ENCODE measurements around the gene MAPK6.
"Not testable (repeated sequence)": the region's sequence is repeated elsewhere in the genome, so short reads cannot be mapped to it uniquely, and the experiment has no call there.

Gene MAPK6

DNA sequence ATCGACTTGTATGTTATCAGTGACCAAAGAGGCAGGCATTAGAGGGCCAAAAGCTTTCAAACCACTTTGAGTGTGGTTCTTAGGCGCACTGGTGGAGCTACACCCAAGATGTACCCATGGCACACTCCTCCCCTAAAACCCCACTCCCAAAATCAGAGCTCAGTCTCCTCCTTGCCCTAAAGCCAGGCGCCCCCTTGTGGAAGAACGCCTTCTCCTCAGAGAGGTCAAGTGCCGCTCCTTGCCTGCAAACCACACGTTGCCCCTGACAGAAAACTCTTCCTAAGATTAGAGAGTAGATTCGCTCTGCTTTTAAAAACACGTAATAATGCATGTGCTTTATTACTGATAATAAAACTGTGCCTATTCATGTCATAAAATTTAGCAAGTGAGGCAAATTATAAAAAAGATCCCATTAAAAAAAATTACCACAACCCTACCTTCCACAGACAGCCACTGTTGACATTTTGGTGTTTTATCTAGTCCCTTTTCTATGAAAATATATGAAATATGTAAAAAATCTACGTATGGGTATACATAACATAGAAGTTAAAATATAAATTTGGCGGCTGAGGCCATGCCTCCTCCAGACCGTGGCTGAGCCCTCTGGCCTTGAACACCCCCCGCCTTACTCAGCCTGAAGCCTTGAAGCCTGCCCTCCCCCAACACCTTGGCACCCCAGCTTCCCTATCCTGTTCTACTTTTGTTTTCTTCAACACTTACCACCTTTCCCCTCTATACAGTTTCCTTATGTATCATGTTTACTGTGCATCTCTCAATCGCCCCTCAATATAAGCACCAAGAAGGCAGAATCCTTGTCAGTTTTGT lies 60.1 kb downstream of the MAPK6 start:
- H3K9me3 ChIP-seq (ENCODE audit: control insufficient read depth, low read depth, low read length) = no peaks in the 10 kb centered on the region
- H3K4me3 ChIP-seq (ENCODE audit: low read length) = no peak overlapping the region
- peaks cover 4% of the 10 kb centered on the region for H3K4me1 ChIP-seq (ENCODE audit: control insufficient read depth, low read depth, low read length)
- no peak overlapping the region for H3K9ac ChIP-seq (ENCODE audit: low read length)
- H3K36me3 ChIP-seq (ENCODE audit: control insufficient read depth, low read depth, low read length) = no peaks in the 10 kb centered on the region
- no peak overlapping the region for H3K27ac ChIP-seq (ENCODE audit: low read length)
- H3K27me3 ChIP-seq (ENCODE audit: control insufficient read depth, insufficient read depth, low read length) = no peaks in the 10 kb centered on the region

- no peaks in the 10 kb centered on the region for H3K9me3 ChIP-seq (ENCODE audit: control insufficient read depth, low read depth, low read length)
- H3K4me3 ChIP-seq (ENCODE audit: low read length) = no peak overlapping the region
- no peak overlapping the region for H3K27ac ChIP-seq (ENCODE audit: low read length)
- peaks cover 4% of the 10 kb centered on the region for H3K4me1 ChIP-seq (ENCODE audit: control insufficient read depth, low read depth, low read length)
- H3K36me3 ChIP-seq (ENCODE audit: control insufficient read depth, low read depth, low read length) = no peaks in the 10 kb centered on the region
- no peaks in the 10 kb centered on the region for H3K27me3 ChIP-seq (ENCODE audit: control insufficient read depth, insufficient read depth, low read length)
- no peak overlapping the region for H3K9ac ChIP-seq (ENCODE audit: low read length)
These were observed 61.0 kb downstream of the MAPK6 start for GRCh38 chr15:52080031-52080430.

GRCh38 chr15:52080706-52081392 lies 61.8 kb downstream of the MAPK6 start:
- Histone ChIP-seq H3K9me3 (ENCODE audit: control insufficient read depth, low read depth, low read length) (no peaks in the 10 kb centered on the region), H3K27me3 (ENCODE audit: control insufficient read depth, insufficient read depth, low read length) (no peaks in the 10 kb centered on the region), H3K9ac (ENCODE audit: low read length) (no peak overlapping the region), H3K27ac (ENCODE audit: low read length) (no peak overlapping the region), H3K4me3 (ENCODE audit: low read length) (no peak overlapping the region), H3K36me3 (ENCODE audit: control insufficient read depth, low read depth, low read length) (no peaks in the 10 kb centered on the region), H3K4me1 (ENCODE audit: control insufficient read depth, low read depth, low read length) (peaks cover 4% of the 10 kb centered on the region)

- H3K36me3 ChIP-seq (ENCODE audit: control insufficient read depth, low read depth, low read length) = no peaks in the 10 kb centered on the region
- H3K27me3 ChIP-seq (ENCODE audit: control insufficient read depth, insufficient read depth, low read length) = no peaks in the 10 kb centered on the region
- no peak overlapping the region for H3K27ac ChIP-seq (ENCODE audit: low read length)
- H3K9ac ChIP-seq (ENCODE audit: low read length) = no peak overlapping the region
- peaks cover 4% of the 10 kb centered on the region for H3K4me1 ChIP-seq (ENCODE audit: control insufficient read depth, low read depth, low read length)
- H3K9me3 ChIP-seq (ENCODE audit: control insufficient read depth, low read depth, low read length) = no peaks in the 10 kb centered on the region
- H3K4me3 ChIP-seq (ENCODE audit: low read length) = no peak overlapping the region
These were observed 63.4 kb downstream of the MAPK6 start for GRCh38 chr15:52082197-52083036.

- H3K27ac ChIP-seq (ENCODE audit: low read length); H3K9me3 ChIP-seq (ENCODE audit: control insufficient read depth, low read depth, low read length); H3K4me3 ChIP-seq (ENCODE audit: low read length); H3K4me1 ChIP-seq (ENCODE audit: control insufficient read depth, low read depth, low read length); H3K36me3 ChIP-seq (ENCODE audit: control insufficient read depth, low read depth, low read length); H3K9ac ChIP-seq (ENCODE audit: low read length); H3K27me3 ChIP-seq (ENCODE audit: control insufficient read depth, insufficient read depth, low read length): not testable (repeated sequence)
These were observed 64.0 kb downstream of the MAPK6 start for GRCh38 chr15:52083037-52083359.

GRCh38 chr15:52083603-52084002 lies 64.6 kb downstream of the MAPK6 start:
- H3K4me1 ChIP-seq (ENCODE audit: control insufficient read depth, low read depth, low read length) = peaks cover 4% of the 10 kb centered on the region

GRCh38 chr15:52085299-52085698 lies 66.3 kb downstream of the MAPK6 start:
- Histone ChIP-seq H3K4me1 (ENCODE audit: control insufficient read depth, low read depth, low read length) (peaks cover 4% of the 10 kb centered on the region), H3K4me3 (ENCODE audit: low read length) (no peak overlapping the region), H3K27ac (ENCODE audit: low read length) (no peak overlapping the region), H3K9ac (ENCODE audit: low read length) (no peak overlapping the region), H3K9me3 (ENCODE audit: control insufficient read depth, low read depth, low read length) (no peaks in the 10 kb centered on the region), H3K36me3 (ENCODE audit: control insufficient read depth, low read depth, low read length) (no peaks in the 10 kb centered on the region), H3K27me3 (ENCODE audit: control insufficient read depth, insufficient read depth, low read length) (no peaks in the 10 kb centered on the region)

More at GRCh38 chr15:52083603-52084002, 64.6 kb downstream of the MAPK6 start:
- H3K9me3 ChIP-seq (ENCODE audit: control insufficient read depth, low read depth, low read length) = no peaks in the 10 kb centered on the region
- H3K4me3 ChIP-seq (ENCODE audit: low read length) = no peak overlapping the region
- H3K27ac ChIP-seq (ENCODE audit: low read length) = no peak overlapping the region
- H3K27me3 ChIP-seq (ENCODE audit: control insufficient read depth, insufficient read depth, low read length) = no peaks in the 10 kb centered on the region
- H3K36me3 ChIP-seq (ENCODE audit: control insufficient read depth, low read depth, low read length) = no peaks in the 10 kb centered on the region
- no peak overlapping the region for H3K9ac ChIP-seq (ENCODE audit: low read length)

DNA sequence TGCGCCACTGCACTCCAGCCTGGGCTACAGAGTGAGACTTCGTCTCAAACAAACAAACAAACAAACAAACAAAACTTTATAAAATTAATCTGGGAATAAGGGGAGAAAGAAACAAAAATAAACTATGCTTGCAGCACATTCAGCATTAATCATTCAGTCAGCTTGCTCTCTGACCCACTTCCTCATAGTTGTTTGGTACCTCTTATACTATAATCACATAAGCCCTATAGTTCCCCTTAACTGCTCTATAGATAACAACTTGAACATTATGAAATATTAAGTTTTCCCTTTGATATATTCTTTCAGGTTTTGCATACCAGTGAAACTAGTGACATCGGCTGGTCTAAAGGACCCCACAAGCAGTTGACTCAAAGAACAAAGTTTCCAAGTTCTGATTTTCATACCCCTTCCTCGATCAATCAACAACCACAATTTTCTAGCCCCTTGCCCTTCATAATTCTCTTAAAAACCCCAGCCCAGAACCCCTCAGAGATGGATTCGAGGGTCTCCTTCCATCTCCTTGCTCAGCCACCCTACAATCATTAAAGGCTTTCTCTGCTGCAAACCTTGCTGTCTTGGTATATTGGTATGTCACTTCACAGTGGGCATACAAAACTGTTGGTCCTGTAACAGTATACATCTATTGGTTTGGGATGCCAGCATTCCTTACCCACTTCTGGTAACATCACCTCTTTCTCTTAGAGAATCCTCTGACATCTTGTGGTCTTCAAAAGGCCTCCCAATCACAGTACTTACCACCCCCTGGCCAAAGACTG lies 67.2 kb downstream of the MAPK6 start:
- peaks cover 4% of the 10 kb centered on the region for H3K4me1 ChIP-seq (ENCODE audit: control insufficient read depth, low read depth, low read length)
- no peak overlapping the region for H3K4me3 ChIP-seq (ENCODE audit: low read length)
- no peak overlapping the region for H3K9ac ChIP-seq (ENCODE audit: low read length)
- no peaks in the 10 kb centered on the region for H3K27me3 ChIP-seq (ENCODE audit: control insufficient read depth, insufficient read depth, low read length)
- H3K36me3 ChIP-seq (ENCODE audit: control insufficient read depth, low read depth, low read length) = no peaks in the 10 kb centered on the region
- no peaks in the 10 kb centered on the region for H3K9me3 ChIP-seq (ENCODE audit: control insufficient read depth, low read depth, low read length)
- no peak overlapping the region for H3K27ac ChIP-seq (ENCODE audit: low read length)

GRCh38 chr15:52090193-52090592 lies 71.2 kb downstream of the MAPK6 start:
- Histone ChIP-seq H3K9me3 (ENCODE audit: control insufficient read depth, low read depth, low read length) (no peaks in the 10 kb centered on the region), H3K27me3 (ENCODE audit: control insufficient read depth, insufficient read depth, low read length) (no peaks in the 10 kb centered on the region), H3K36me3 (ENCODE audit: control insufficient read depth, low read depth, low read length) (no peaks in the 10 kb centered on the region), H3K4me3 (ENCODE audit: low read length) (no peak overlapping the region), H3K4me1 (ENCODE audit: control insufficient read depth, low read depth, low read length) (no peaks in the 10 kb centered on the region), H3K27ac (ENCODE audit: low read length) (no peak overlapping the region), H3K9ac (ENCODE audit: low read length) (no peak overlapping the region)

GRCh38 chr15:52093167-52093538 lies 74.1 kb downstream of the MAPK6 start:
- H3K27me3 ChIP-seq (ENCODE audit: control insufficient read depth, insufficient read depth, low read length) = no peaks in the 10 kb centered on the region
- H3K9ac ChIP-seq (ENCODE audit: low read length) = no peak overlapping the region
- no peaks in the 10 kb centered on the region for H3K4me1 ChIP-seq (ENCODE audit: control insufficient read depth, low read depth, low read length)
- H3K4me3 ChIP-seq (ENCODE audit: low read length) = no peak overlapping the region
- H3K36me3 ChIP-seq (ENCODE audit: control insufficient read depth, low read depth, low read length) = no peaks in the 10 kb centered on the region
- no peak overlapping the region for H3K27ac ChIP-seq (ENCODE audit: low read length)
- no peaks in the 10 kb centered on the region for H3K9me3 ChIP-seq (ENCODE audit: control insufficient read depth, low read depth, low read length)

Measured in iPS-18a (cell line).